ENCODE measurements around the gene WRNIP1. TPM values are rescaled to one million over a fixed set of nuclear protein-coding genes. Genes with fewer than 3 reads are reported as not detected.

The WRNIP1 gene
- total RNA-seq, 1 donor from 2014 or later: 58.4 TPM

DNA sequence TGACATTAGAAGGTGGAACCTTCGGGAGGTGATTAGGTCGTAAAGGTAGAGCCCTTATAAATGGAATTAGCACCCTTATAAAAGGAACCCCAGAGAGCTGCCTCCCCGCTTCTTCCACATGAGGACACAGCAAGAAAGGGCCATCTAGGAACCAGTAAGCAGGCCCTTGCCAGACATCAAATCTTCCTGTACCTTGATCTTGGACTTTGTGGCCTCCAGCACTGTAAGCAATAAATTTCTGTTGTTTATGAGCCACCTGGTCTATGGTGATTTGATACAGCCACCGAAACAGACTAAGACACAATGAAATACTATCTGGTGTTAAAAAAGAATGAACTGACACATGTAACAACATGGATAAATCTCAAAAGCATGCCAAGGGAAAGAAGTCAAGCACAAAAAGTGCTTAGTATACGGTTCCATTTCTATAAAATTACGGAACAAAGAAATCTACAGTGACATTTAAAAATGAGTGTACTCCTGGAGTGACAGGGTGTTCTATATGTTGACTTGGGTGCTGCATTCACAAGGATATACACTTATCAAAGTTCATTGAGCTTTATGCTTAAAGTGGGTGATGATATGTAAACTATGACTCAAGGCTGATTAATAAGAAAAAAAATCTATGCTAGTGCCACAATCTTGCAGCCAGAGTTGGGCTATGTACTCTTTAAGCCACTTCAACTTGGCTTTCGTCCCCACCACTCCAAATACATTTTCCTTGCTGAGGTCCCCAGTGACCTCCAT is 58.1 kb downstream of the WRNIP1 start:
- TF ChIP-seq, protein P1, sequence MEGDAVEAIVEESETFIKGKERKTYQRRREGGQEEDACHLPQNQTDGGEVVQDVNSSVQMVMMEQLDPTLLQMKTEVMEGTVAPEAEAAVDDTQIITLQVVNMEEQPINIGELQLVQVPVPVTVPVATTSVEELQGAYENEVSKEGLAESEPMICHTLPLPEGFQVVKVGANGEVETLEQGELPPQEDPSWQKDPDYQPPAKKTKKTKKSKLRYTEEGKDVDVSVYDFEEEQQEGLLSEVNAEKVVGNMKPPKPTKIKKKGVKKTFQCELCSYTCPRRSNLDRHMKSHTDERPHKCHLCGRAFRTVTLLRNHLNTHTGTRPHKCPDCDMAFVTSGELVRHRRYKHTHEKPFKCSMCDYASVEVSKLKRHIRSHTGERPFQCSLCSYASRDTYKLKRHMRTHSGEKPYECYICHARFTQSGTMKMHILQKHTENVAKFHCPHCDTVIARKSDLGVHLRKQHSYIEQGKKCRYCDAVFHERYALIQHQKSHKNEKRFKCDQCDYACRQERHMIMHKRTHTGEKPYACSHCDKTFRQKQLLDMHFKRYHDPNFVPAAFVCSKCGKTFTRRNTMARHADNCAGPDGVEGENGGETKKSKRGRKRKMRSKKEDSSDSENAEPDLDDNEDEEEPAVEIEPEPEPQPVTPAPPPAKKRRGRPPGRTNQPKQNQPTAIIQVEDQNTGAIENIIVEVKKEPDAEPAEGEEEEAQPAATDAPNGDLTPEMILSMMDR (IDR thresholded peaks at IDR 0.05; ENCODE audit: insufficient read depth, low read length, severe bottlenecking): no peak
- FAIRE-seq (no peak), DNase-seq (ENCODE audit: low read depth) (peak; percentile 88)
- Histone ChIP-seq H3K36me3 (ENCODE audit: control insufficient read depth, insufficient read depth, low read length) (no peaks in the 10 kb centered on the region), H3K4me3 (ENCODE audit: low read depth, low read length) (no peak overlapping the region), H3K27me3 (ENCODE audit: control insufficient read depth, insufficient read depth, low read length) (no peaks in the 10 kb centered on the region)

DNA sequence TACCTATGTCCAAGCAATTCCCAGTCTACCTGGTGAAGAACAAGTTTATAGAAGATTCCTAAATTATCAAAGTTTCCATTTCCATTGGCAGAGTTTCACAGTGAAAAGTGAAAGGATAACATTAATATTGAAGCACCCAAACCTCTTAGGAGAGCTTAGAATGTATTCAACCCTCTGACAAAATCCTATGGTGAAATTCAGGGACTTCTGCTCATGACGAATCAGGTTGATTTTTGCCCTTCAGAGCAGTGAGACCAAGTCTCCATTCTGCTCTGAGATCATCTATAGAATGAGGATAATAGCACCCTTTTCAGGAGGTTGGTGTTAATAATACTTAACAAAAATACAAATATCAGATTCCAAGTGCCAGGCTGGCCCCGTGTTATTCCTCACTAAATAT is 60.9 kb downstream of the WRNIP1 start:
- no peak for DNase-seq (ENCODE audit: low read depth)
- H3K4me3 ChIP-seq (ENCODE audit: low read depth, low read length): no peak overlapping the region
- H3K27me3 ChIP-seq (ENCODE audit: control insufficient read depth, insufficient read depth, low read length): no peaks in the 10 kb centered on the region
- FAIRE-seq: no peak
- TF ChIP-seq, protein P1 (IDR thresholded peaks at IDR 0.05; ENCODE audit: insufficient read depth, low read length, severe bottlenecking): no peak
- no peaks in the 10 kb centered on the region for H3K36me3 ChIP-seq (ENCODE audit: control insufficient read depth, insufficient read depth, low read length)

DNA sequence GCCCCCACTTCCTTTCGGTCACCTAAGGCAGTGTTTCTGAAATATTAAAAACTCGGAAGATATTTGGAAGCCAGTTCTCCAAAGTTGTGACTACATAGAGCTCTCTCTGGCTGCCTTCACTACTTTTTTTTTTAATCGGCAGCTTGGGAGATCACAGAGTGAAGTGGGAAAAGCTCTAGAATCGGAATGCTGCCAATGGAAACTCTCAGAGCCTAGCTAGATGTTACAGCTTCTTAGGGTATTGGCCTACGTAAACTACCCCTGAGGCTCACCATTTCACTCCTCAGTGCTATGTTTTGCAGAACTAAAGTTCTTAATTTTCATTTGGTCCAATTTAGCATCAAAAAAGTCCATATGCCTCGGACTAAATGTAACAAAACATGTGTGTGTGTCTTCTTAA is 61.9 kb downstream of the WRNIP1 start:
- Histone ChIP-seq H3K4me3 (ENCODE audit: low read depth, low read length) (no peak overlapping the region), H3K27me3 (ENCODE audit: control insufficient read depth, insufficient read depth, low read length) (no peaks in the 10 kb centered on the region), H3K36me3 (ENCODE audit: control insufficient read depth, insufficient read depth, low read length) (no peaks in the 10 kb centered on the region)
- FAIRE-seq: no peak
- DNase-seq (ENCODE audit: low read depth): no peak
- TF ChIP-seq, protein P1 (IDR thresholded peaks at IDR 0.05; ENCODE audit: insufficient read depth, low read length, severe bottlenecking): no peak

DNA sequence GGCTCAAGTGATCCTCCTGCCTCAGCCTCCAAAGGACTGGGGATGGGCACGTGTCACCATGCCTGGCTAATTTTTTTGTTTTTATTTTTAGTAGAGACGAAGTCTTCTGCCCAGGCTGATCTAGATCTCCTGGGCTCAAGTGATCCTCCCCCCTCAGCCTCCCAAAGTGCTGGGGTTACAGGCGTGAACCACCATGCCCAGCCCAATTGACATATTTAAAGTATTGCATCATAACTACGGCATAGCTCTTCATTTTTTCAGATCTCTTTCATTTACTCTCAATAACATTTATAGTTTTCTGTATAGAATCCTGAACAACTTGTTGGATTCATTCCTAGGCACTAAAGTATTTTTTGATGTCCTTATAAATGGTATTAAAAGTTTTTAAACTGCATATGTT is 63.4 kb downstream of the WRNIP1 start:
- H3K36me3 ChIP-seq (ENCODE audit: control insufficient read depth, insufficient read depth, low read length): no peaks in the 10 kb centered on the region
- DNase-seq (ENCODE audit: low read depth) (no peak), FAIRE-seq (no peak)
- no peaks in the 10 kb centered on the region for H3K27me3 ChIP-seq (ENCODE audit: control insufficient read depth, insufficient read depth, low read length)
- H3K4me3 ChIP-seq (ENCODE audit: low read depth, low read length): no peak overlapping the region
- TF ChIP-seq, protein P1 (IDR thresholded peaks at IDR 0.05; ENCODE audit: insufficient read depth, low read length, severe bottlenecking): no peak

DNA sequence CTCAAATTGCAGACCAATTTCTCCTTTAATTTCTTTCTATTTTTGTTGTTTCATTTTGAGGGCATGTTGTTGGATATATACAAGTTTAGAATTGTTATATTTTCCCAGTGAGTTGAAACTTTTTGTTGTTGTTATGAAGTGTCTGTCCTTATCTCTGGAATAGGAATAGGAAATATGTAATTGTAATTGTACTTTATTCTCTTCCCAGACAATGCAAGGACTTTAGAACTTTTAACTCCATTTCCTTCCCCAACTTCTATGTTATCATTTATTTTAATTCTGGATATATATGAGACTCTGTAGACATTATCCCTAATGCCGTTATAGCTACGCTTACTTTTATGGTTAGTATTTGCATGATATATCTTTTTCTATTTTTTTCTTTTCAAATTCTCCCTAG is 64.1 kb downstream of the WRNIP1 start:
- DNase-seq (ENCODE audit: low read depth) (no peak), FAIRE-seq (no peak)
- TF ChIP-seq, protein P1 (IDR thresholded peaks at IDR 0.05; ENCODE audit: insufficient read depth, low read length, severe bottlenecking): no peak
- H3K36me3 ChIP-seq (ENCODE audit: control insufficient read depth, insufficient read depth, low read length): no peaks in the 10 kb centered on the region
- H3K27me3 ChIP-seq (ENCODE audit: control insufficient read depth, insufficient read depth, low read length): no peaks in the 10 kb centered on the region
- H3K4me3 ChIP-seq (ENCODE audit: low read depth, low read length): no peak overlapping the region

DNA sequence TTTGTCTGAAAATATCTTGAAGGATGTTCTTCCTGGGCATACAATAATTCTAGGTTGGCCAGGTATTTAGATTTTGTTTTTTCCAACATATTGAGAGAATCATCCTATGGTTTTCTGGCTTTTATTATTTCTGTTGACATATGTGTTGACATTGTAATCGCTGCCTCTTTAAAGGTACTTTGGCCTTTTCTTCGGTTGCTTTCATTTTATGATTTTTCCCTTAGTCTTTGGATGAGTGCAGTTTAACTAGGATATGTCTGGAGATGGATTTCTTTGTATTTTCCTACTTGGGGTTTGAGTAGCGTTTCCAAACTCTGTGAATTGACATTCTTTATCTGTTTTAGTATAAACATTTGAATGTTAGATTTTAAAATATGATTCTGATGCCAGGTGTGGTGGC is 65.0 kb downstream of the WRNIP1 start:
- Histone ChIP-seq H3K36me3 (ENCODE audit: control insufficient read depth, insufficient read depth, low read length) (no peaks in the 10 kb centered on the region), H3K27me3 (ENCODE audit: control insufficient read depth, insufficient read depth, low read length) (no peaks in the 10 kb centered on the region), H3K4me3 (ENCODE audit: low read depth, low read length) (no peak overlapping the region)
- no peak for DNase-seq (ENCODE audit: low read depth)
- TF ChIP-seq, protein P1 (IDR thresholded peaks at IDR 0.05; ENCODE audit: insufficient read depth, low read length, severe bottlenecking): no peak
- FAIRE-seq: no peak
